PFSK-1 (cell line): ENCODE data around the gene DLST.

Experiments
- POLR2AphosphoS5 ChIP-seq: IDR thresholded peaks from 2 replicates; pipeline ENCODE4 v1.6.1; 2012; ENCODE audit warnings: low read depth, mild to moderate bottlenecking, control low read depth, low read length, moderate library complexity
- REST ChIP-seq, 2 experiments: IDR thresholded peaks; 2 replicates each; pipeline versions ENCODE4 v1.6.1 to v1.8.0; 2011 to 2012; ENCODE audit warnings: low read depth in 2 of 2, low read length in 2 of 2, control low read depth in 1 of 2, inconsistent platforms in 1 of 2, mild to moderate bottlenecking in 1 of 2, moderate library complexity in 1 of 2; ENCODE audit not compliant: insufficient read depth in 1 of 2
- TAF1 ChIP-seq: IDR thresholded peaks from 2 replicates; pipeline ENCODE4 v1.6.1; 2012; ENCODE audit warnings: low read length, control low read depth, borderline replicate concordance; ENCODE audit not compliant: insufficient read depth

- TF ChIP-seq REST (IDR thresholded peaks at IDR 0.05; ENCODE audit: insufficient read depth in 1 of 2, low read depth in 2 of 2, low read length in 2 of 2) (no peak), POLR2AphosphoS5 (no peak), TAF1 (no peak)
These were observed 46.0 kb upstream of the DLST start for GRCh38 chr14:74835645-74836250.
